SK-N-SH treated with all-trans-retinoic acid at 6 μM for 48 hours (cell line): ENCODE results near the gene HEYL.

Experiments
- GLIS3 ChIP-seq: fragments of 250-450 bp; sonication (Bioruptor Pico); IDR thresholded peaks from 2 replicates; pipeline ENCODE4 v1.5.0; 2020; ENCODE audit warnings: mild to moderate bottlenecking, moderate library complexity
- ISL1 ChIP-seq: fragments of 250-450 bp; sonication (Bioruptor Pico); IDR thresholded peaks from 2 replicates; pipeline ENCODE4 v2.1.2; 2022; ENCODE audit warnings: mild to moderate bottlenecking, moderate library complexity
- OSR1 ChIP-seq: fragments of 250-450 bp; sonication (Bioruptor Pico); IDR thresholded peaks from 2 replicates; pipeline ENCODE4 v1.8.0; 2022; ENCODE audit warnings: moderate library complexity, mild to moderate bottlenecking, inconsistent platforms
- RARB ChIP-seq: fragments of 250-450 bp; sonication (Bioruptor Pico); IDR thresholded peaks from 2 replicates; pipeline ENCODE4 v1.8.0; 2021; ENCODE audit warnings: mild to moderate bottlenecking, moderate library complexity
- TCF4 ChIP-seq: fragments of 250-450 bp; sonication (Bioruptor Pico); IDR thresholded peaks from 2 replicates; pipeline ENCODE4 v1.8.0; 2021; ENCODE audit warnings: mild to moderate bottlenecking, moderate library complexity, borderline replicate concordance
- TOX ChIP-seq: fragments of 250-450 bp; sonication (Bioruptor Pico); IDR thresholded peaks from 2 replicates; pipeline ENCODE4 v1.8.0; 2021; ENCODE audit warnings: mild to moderate bottlenecking, moderate library complexity, borderline replicate concordance
- TF ChIP-seq, protein P1 (sequence below): fragments of 250-450 bp; sonication (Bioruptor Pico); IDR thresholded peaks from 2 replicates; pipeline ENCODE4 v1.5.1; 2020; ENCODE audit warnings: low read depth, mild to moderate bottlenecking, moderate library complexity
- TF ChIP-seq, protein P2 (sequence below): fragments of 250-450 bp; sonication (Bioruptor Pico); IDR thresholded peaks from 2 replicates; pipeline ENCODE4 v1.8.0; 2021; ENCODE audit warnings: low read depth, mild to moderate bottlenecking, moderate library complexity, borderline replicate concordance

DNA sequence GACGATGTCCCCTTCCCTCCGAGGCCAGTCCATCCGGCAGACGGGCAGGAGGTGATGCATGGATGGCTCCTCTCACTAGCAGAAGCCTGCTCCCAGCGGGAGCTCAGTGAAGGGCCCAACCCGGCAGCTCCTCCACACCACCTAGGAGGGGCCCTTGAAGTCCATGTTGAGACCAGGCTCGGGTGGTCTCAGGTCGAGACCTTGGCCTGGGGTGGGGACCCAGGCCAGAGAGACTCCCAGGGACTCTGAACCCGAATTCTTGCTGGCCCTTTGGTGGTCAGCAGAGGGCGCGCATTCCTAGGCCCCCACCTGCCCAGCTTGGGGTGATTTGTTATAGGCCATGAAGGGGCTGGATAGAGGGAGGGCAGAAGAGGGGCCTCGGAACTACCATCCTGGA, 33.1 kb upstream of the HEYL start:
- TF ChIP-seq OSR1 (CRISPR knock-in tag): no peak
- no peak for TF ChIP-seq GLIS3 (CRISPR knock-in tag)
- no peak for TF ChIP-seq ISL1 (CRISPR knock-in tag)
- TF ChIP-seq, protein P1, sequence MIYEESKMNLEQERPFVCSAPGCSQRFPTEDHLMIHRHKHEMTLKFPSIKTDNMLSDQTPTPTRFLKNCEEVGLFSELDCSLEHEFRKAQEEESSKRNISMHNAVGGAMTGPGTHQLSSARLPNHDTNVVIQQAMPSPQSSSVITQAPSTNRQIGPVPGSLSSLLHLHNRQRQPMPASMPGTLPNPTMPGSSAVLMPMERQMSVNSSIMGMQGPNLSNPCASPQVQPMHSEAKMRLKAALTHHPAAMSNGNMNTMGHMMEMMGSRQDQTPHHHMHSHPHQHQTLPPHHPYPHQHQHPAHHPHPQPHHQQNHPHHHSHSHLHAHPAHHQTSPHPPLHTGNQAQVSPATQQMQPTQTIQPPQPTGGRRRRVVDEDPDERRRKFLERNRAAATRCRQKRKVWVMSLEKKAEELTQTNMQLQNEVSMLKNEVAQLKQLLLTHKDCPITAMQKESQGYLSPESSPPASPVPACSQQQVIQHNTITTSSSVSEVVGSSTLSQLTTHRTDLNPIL (CRISPR knock-in tag): no peak
- no peak for TF ChIP-seq TOX (CRISPR knock-in tag)
- no peak for TF ChIP-seq RARB
- TF ChIP-seq, protein P2, sequence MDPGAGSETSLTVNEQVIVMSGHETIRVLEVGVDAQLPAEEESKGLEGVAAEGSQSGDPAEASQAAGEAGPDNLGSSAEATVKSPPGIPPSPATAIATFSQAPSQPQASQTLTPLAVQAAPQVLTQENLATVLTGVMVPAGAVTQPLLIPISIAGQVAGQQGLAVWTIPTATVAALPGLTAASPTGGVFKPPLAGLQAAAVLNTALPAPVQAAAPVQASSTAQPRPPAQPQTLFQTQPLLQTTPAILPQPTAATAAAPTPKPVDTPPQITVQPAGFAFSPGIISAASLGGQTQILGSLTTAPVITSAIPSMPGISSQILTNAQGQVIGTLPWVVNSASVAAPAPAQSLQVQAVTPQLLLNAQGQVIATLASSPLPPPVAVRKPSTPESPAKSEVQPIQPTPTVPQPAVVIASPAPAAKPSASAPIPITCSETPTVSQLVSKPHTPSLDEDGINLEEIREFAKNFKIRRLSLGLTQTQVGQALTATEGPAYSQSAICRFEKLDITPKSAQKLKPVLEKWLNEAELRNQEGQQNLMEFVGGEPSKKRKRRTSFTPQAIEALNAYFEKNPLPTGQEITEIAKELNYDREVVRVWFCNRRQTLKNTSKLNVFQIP (CRISPR knock-in tag): no peak
- TF ChIP-seq TCF4 (CRISPR knock-in tag): no peak
